Measurements from ENCODE around the gene USP32. TPM values are rescaled to one million over a fixed set of nuclear protein-coding genes. Genes with fewer than 3 reads are reported as not detected.

Gene USP32
- total and polyA plus RNA-seq, 10 of the 15 experiments (the other 5 are each of a cell fraction or from before 2014, with no cell fraction given) = 7.8 to 37.3 (median 25.5) TPM

- SMC1A ChIA-PET (ENCODE audit: uncharacterized antibody, unreplicated experiment) = interaction anchor here (0.8 to 1.9 kb wide), 5 partner anchors 10 to 327 kb away, joined by 3 to 6 read pairs (median 5); no protein-coding TSS in a partner anchor
- TF ChIP-seq RUNX3 (IDR thresholded peaks at IDR 0.05; ENCODE audit: low read length) = 0 out of 2 replicates have a peak, but pooled peaks have one; percentile 19
- 0 out of 2 replicates have a peak, but pooled peaks have one; percentile 42 for TF ChIP-seq YY1 (IDR thresholded peaks at IDR 0.05; ENCODE audit: low read depth, low read length)
- no peak for TF ChIP-seq CBX3 (IDR thresholded peaks at IDR 0.05; ENCODE audit: borderline replicate concordance, low read depth)
- no peak for TF ChIP-seq TARDBP (IDR thresholded peaks at IDR 0.05; ENCODE audit: borderline replicate concordance)
- TF ChIP-seq RELA (IDR thresholded peaks at IDR 0.05; ENCODE audit: borderline replicate concordance, partially characterized antibody) = peak; percentile 34
- no peak for TF ChIP-seq ZNF24 (IDR thresholded peaks at IDR 0.05)
- TF ChIP-seq JUNB (IDR thresholded peaks at IDR 0.05) = no peak
- TF ChIP-seq KAT2A (conservative IDR thresholded peaks at IDR 0.05; ENCODE audit: control insufficient read depth, low read depth, low read length) = no peak
- peak; percentile 77 for TF ChIP-seq RAD21 (IDR thresholded peaks at IDR 0.05; ENCODE audit: insufficient read depth, low read depth, low read length)
- TF ChIP-seq NRF1 (conservative IDR thresholded peaks at IDR 0.05; ENCODE audit: low read depth, low read length) = no peak
- no peak for TF ChIP-seq NBN (IDR thresholded peaks at IDR 0.05)
- TF ChIP-seq ZNF384 (IDR thresholded peaks at IDR 0.05; ENCODE audit: borderline replicate concordance, low read depth, low read length) = peak; percentile 87
- TF ChIP-seq ZZZ3 (IDR thresholded peaks at IDR 0.05; ENCODE audit: control insufficient read depth, insufficient read length, low read depth) = no peak
- TF ChIP-seq MLLT1 (IDR thresholded peaks at IDR 0.05) = no peak
- TF ChIP-seq CREM (IDR thresholded peaks at IDR 0.05; ENCODE audit: low read depth) = no peak
- no peak for TF ChIP-seq POLR2A (IDR thresholded peaks at IDR 0.05; ENCODE audit: low read depth, low read length)
- no peak for TF ChIP-seq NR2C1 (IDR thresholded peaks at IDR 0.05)
- no peak for TF ChIP-seq SIX5 (IDR thresholded peaks at IDR 0.05; ENCODE audit: low read depth, low read length, severe bottlenecking)
- TF ChIP-seq SMAD5 (IDR thresholded peaks at IDR 0.05; ENCODE audit: low read depth) = no peak
- TF ChIP-seq ETV6 (conservative IDR thresholded peaks at IDR 0.05 in 1 of 2, IDR thresholded peaks at IDR 0.05 in 1 of 2; ENCODE audit: borderline replicate concordance in 1 of 2, low read depth in 1 of 2) = 0 out of 4 replicates have a peak, but pooled peaks of 1 of the 2 experiments have one; percentile 40
- TF ChIP-seq SMC3 (IDR thresholded peaks at IDR 0.05; ENCODE audit: borderline replicate concordance, low read length) = peak; percentile 88
- no peak for TF ChIP-seq ASH2L (IDR thresholded peaks at IDR 0.05; ENCODE audit: borderline replicate concordance, low read depth)
Measured at GRCh38 chr17:60142872-60143499, 248.9 kb downstream of the USP32 start.

More at GRCh38 chr17:60142872-60143499, 248.9 kb downstream of the USP32 start:
- H3K4me2 ChIP-seq (ENCODE audit: control insufficient read depth, insufficient read depth) = no peak overlapping the region
- H4K20me1 ChIP-seq (ENCODE audit: control insufficient read depth, insufficient read depth) = no peaks in the 10 kb centered on the region
- no peaks in the 10 kb centered on the region for H3K9me3 ChIP-seq (replicated peaks; ENCODE audit: control insufficient read depth, insufficient read depth, low read length)
- ATAC-seq (peak; percentile 93), FAIRE-seq (no peak), DNase-seq (ENCODE audit: low read depth, low spot score) (peak; percentile 32)
- peaks cover 0 to 3% of the 10 kb centered on the region in 2 experiments; a peak in 3 of 4 replicates for H3K27me3 ChIP-seq (replicated peaks in 1 of 2; ENCODE audit: control insufficient read depth in 2 of 2, insufficient read depth in 2 of 2, low read length in 1 of 2)
- no peak overlapping the region for H3K9ac ChIP-seq (ENCODE audit: control insufficient read depth, insufficient read depth, low read length)
- WGBS (ENCODE audit: insufficient coverage, insufficient replicate concordance, low lambda C conversion rate, missing lambda C conversion rate) = 15% methylated on average over 10 of the region's 10 CpGs
- CTCF ChIA-PET = interaction anchor here (0.6 to 2.4 kb wide), 14 partner anchors 9 to 311 kb away, joined by 3 to 15 read pairs (median 4); no protein-coding TSS in a partner anchor
- no peaks in the 10 kb centered on the region for H3K36me3 ChIP-seq (ENCODE audit: control insufficient read depth in 2 of 2, insufficient read depth in 2 of 2, low read length in 1 of 2)
- H3K4me1 ChIP-seq (ENCODE audit: control insufficient read depth, insufficient read depth, low read length) = no peaks in the 10 kb centered on the region
- no peak overlapping the region for H3K4me3 ChIP-seq
- in situ Hi-C loops (cut with MboI) (loop anchor here (10.0 to 25.0 kb wide), 2 partner anchors 282 to 494 kb away; partner anchors contain the start of gene CHCT1), intact Hi-C loops (cut with micrococcal nuclease; ENCODE audit: unreplicated experiment) (loop anchor here (1.0 to 10.0 kb wide), 3 partner anchors 32 to 492 kb away; no protein-coding TSS in a partner anchor)
- H2AFZ ChIP-seq (ENCODE audit: control insufficient read depth, low read depth, low read length) = no peak overlapping the region
- H3K79me2 ChIP-seq (ENCODE audit: control insufficient read depth, insufficient read depth, low read length) = no peaks in the 10 kb centered on the region
- POLR2A ChIA-PET = no interaction called here
- BruUV-seq (replicated peaks) = no TSS peak
- RAD21 ChIA-PET (ENCODE audit: unreplicated experiment) = interaction anchor here (0.5 to 1.4 kb wide), 8 partner anchors 8 to 397 kb away, joined by 3 read pairs; partner anchors contain the start of gene HEATR6
- no peak overlapping the region for H3K27ac ChIP-seq (ENCODE audit: control insufficient read depth, insufficient read depth)

All from GM12878 (cell line).